DND-41 (cell line): ENCODE data around the gene PSMD2.

Experiments used
- ATAC-seq: fragments of 200-7000 bp; cut with Tn5 transposase; 3 replicates; pipeline ENCODE4 v1.9.1; 2021; ENCODE audit warnings: low read depth; ENCODE audit not compliant: insufficient read depth
- DNase-seq: peaks from one replicate; pipeline ENCODE4 v3.0.0-alpha.2; 2020
- H2AFZ ChIP-seq: 2 replicates; pipeline ENCODE4 v1.6.0; 2012; ENCODE audit warnings: low read depth, low read length
- H3K27ac ChIP-seq: 2 replicates; pipeline ENCODE4 v1.5.1; 2012; ENCODE audit warnings: low read length, inconsistent platforms
- H3K27me3 ChIP-seq: fragments of 200-600 bp; sonication (generic); 2 replicates; pipeline ENCODE4 v1.6.0; 2012; ENCODE audit warnings: low read length, mild to moderate bottlenecking, inconsistent platforms; ENCODE audit not compliant: insufficient read depth, poor library complexity
- H3K36me3 ChIP-seq: 2 replicates; pipeline ENCODE4 v1.5.1; 2012; ENCODE audit warnings: low read length, inconsistent platforms; ENCODE audit not compliant: insufficient read depth
- H3K4me1 ChIP-seq: 2 replicates; pipeline ENCODE4 v1.5.1; 2012; ENCODE audit warnings: mild to moderate bottlenecking, low read length; ENCODE audit not compliant: insufficient read depth
- H3K4me2 ChIP-seq: 2 replicates; pipeline ENCODE4 v1.6.0; 2012; ENCODE audit warnings: mild to moderate bottlenecking, moderate library complexity, low read length, inconsistent platforms; ENCODE audit not compliant: insufficient read depth
- H3K4me3 ChIP-seq, 2 experiments: fragments of 200-600 bp in 1 of 2; shearing (Covaris generic) in 1 of 2; 2 replicates each; pipeline ENCODE4 v1.5.1; 2012 to 2016; ENCODE audit warnings: inconsistent platforms in 2 of 2, low read length in 2 of 2, mild to moderate bottlenecking in 2 of 2, low read depth in 1 of 2, moderate library complexity in 1 of 2
- H3K79me2 ChIP-seq: 2 replicates; pipeline ENCODE4 v1.6.0; 2012; ENCODE audit warnings: low read length, inconsistent platforms; ENCODE audit not compliant: insufficient read depth
- H3K9ac ChIP-seq: 2 replicates; pipeline ENCODE4 v1.6.0; 2012; ENCODE audit warnings: low read depth, mild to moderate bottlenecking, inconsistent platforms, low read length, moderate library complexity
- H3K9me3 ChIP-seq: 2 replicates; pipeline ENCODE4 v1.5.1; 2012; ENCODE audit warnings: low read length, moderate library complexity, mild to moderate bottlenecking, inconsistent platforms; ENCODE audit not compliant: insufficient read depth, severe bottlenecking
- H4K20me1 ChIP-seq: 2 replicates; pipeline ENCODE4 v1.6.0; 2012; ENCODE audit warnings: low read length; ENCODE audit not compliant: insufficient read depth
- CTCF ChIP-seq: IDR thresholded peaks from 2 replicates; pipeline ENCODE4 v1.5.1; 2012; ENCODE audit warnings: borderline replicate concordance, low read length, moderate library complexity, mild to moderate bottlenecking; ENCODE audit not compliant: poor library complexity, severe bottlenecking; ENCODE audit errors: extremely low read depth
- EZH2 ChIP-seq: IDR thresholded peaks from 3 replicates; pipeline ENCODE4 v1.6.1; 2012; ENCODE audit warnings: borderline replicate concordance, low read depth, mild to moderate bottlenecking, moderate library complexity, low read length, inconsistent platforms; ENCODE audit not compliant: severe bottlenecking

The PSMD2 gene

GRCh38 chr3:184355261-184356040 is 56.4 kb downstream of the PSMD2 start:
- Histone ChIP-seq H4K20me1 (peaks cover 21% of the 10 kb centered on the region), H3K36me3 (peaks cover 14% of the 10 kb centered on the region), H3K79me2 (no peaks in the 10 kb centered on the region), H2AFZ (no peak overlapping the region), H3K27ac (no peak overlapping the region), H3K27me3 (no peaks in the 10 kb centered on the region), H3K4me2 (no peak overlapping the region), H3K4me1 (peaks cover 6% of the 10 kb centered on the region), H3K4me3 (no peak overlapping the region), H3K9ac (no peak overlapping the region), H3K9me3 (no peaks in the 10 kb centered on the region)
- TF ChIP-seq CTCF (no peak), EZH2 (no peak)
- no peak for ATAC-seq
- no peak for DNase-seq

GRCh38 chr3:184357248-184358123 is 58.4 kb downstream of the PSMD2 start:
- DNase-seq (no peak), ATAC-seq (no peak)
- Histone ChIP-seq H3K9me3 (no peaks in the 10 kb centered on the region), H3K27me3 (no peaks in the 10 kb centered on the region), H4K20me1 (peaks cover 29% of the 10 kb centered on the region), H3K4me2 (no peak overlapping the region), H3K4me3 (no peak overlapping the region), H3K4me1 (peaks cover 15% of the 10 kb centered on the region), H3K27ac (no peak overlapping the region), H3K9ac (no peak overlapping the region), H3K36me3 (peaks cover 14% of the 10 kb centered on the region), H3K79me2 (peaks cover 13% of the 10 kb centered on the region), H2AFZ (no peak overlapping the region)
- TF ChIP-seq EZH2 (no peak), CTCF (no peak)

- Histone ChIP-seq H3K4me3 (no peak overlapping the region), H3K27me3 (no peaks in the 10 kb centered on the region), H4K20me1 (peaks cover 29% of the 10 kb centered on the region), H3K79me2 (peaks cover 18% of the 10 kb centered on the region), H2AFZ (no peak overlapping the region), H3K27ac (no peak overlapping the region), H3K4me1 (peaks cover 15% of the 10 kb centered on the region), H3K4me2 (no peak overlapping the region), H3K9ac (no peak overlapping the region), H3K9me3 (no peaks in the 10 kb centered on the region), H3K36me3 (peaks cover 14% of the 10 kb centered on the region)
- ATAC-seq (no peak), DNase-seq (no peak)
- TF ChIP-seq CTCF = no peak
- no peak for TF ChIP-seq EZH2
Observed at GRCh38 chr3:184358124-184358767, 59.2 kb downstream of the PSMD2 start.
